Esophagus squamous epithelium (tissue), 4 donors: ENCODE data around the gene THRSP.

Source experiments
- POLR2A ChIP-seq, 4 donors: fragments of 450-650 bp; IDR thresholded peaks; one replicate each; pipeline ENCODE4 v1.6.1; 2017; ENCODE audit warnings: antibody characterized with exemption in 4 of 4, mild to moderate bottlenecking in 4 of 4, moderate library complexity in 3 of 4
- TF ChIP-seq, protein P1 (sequence below), 6 experiments: fragments of 450-650 bp in 4 of 6; fragments of 200-600 bp in 2 of 6; sonication (generic) in 2 of 6; IDR thresholded peaks; one replicate each; pipeline ENCODE4 v1.5.1; 2016 to 2019; ENCODE audit warnings: antibody characterized with exemption in 6 of 6, mild to moderate bottlenecking in 4 of 6, moderate library complexity in 4 of 6

DNA sequence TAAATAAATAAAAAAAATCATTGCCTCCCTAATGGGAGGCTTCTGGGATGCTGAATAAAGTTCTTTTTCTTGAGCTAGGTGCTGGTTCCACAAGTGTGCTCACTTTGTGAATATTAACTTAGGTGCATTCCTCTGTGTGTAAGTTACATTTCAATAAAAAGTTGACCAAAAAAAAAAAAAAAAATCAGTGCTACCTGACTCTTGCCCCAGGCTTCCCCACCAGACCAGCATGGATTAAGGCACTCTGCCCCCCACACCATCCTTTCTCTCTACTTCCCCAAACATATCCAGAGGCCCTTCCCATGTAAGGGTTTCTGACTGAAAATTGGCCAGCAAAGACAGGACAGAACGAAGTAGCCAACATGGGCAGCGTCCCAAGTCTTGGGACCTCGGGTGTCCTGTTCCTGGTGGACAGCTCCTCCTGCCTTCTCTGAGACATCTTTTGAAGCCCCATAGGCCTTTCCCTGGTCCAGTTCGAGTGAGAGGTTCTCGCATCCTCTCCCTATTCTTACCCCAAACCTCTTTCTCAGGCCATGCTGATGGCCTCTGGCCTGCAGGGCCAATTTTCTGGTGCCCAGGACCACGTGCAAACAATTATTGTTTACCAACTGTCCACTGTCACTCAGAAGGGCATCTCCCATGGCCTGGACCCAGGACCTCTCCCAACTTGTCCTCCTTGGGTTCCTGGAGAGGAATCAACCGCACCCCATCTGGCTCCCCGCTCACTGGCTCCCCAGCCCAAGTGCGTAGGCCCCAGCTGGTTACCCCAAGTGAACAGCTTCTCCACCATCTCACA lies 25.6 kb upstream of the THRSP start:
- TF ChIP-seq, protein P1, sequence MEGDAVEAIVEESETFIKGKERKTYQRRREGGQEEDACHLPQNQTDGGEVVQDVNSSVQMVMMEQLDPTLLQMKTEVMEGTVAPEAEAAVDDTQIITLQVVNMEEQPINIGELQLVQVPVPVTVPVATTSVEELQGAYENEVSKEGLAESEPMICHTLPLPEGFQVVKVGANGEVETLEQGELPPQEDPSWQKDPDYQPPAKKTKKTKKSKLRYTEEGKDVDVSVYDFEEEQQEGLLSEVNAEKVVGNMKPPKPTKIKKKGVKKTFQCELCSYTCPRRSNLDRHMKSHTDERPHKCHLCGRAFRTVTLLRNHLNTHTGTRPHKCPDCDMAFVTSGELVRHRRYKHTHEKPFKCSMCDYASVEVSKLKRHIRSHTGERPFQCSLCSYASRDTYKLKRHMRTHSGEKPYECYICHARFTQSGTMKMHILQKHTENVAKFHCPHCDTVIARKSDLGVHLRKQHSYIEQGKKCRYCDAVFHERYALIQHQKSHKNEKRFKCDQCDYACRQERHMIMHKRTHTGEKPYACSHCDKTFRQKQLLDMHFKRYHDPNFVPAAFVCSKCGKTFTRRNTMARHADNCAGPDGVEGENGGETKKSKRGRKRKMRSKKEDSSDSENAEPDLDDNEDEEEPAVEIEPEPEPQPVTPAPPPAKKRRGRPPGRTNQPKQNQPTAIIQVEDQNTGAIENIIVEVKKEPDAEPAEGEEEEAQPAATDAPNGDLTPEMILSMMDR (IDR thresholded peaks at IDR 0.05), result no peak
- no peak for TF ChIP-seq POLR2A (IDR thresholded peaks at IDR 0.05)
